ENCODE measurements around the gene GCN1. TPM values are rescaled to one million over a fixed set of nuclear protein-coding genes. Genes with fewer than 3 reads are reported as not detected.

GCN1 gene
- total and polyA plus RNA-seq, 2 donors (not counting 3 experiments of a cell fraction or from before 2014, with no cell fraction given): 30.1 to 101 TPM

GRCh38 chr12:120164293-120164692 lies 30.2 kb downstream of the GCN1 start:
- ChIA-PET POLR2A (interaction anchor here (0.8 kb wide), 1 partner anchor 37 kb away, joined by 3 read pairs; no protein-coding TSS in a partner anchor), CTCF (no interaction called here)
- Histone ChIP-seq H2AFZ (ENCODE audit: low read depth, low read length) (no peak overlapping the region), H3K27me3 (ENCODE audit: control insufficient read depth in 2 of 2, insufficient read depth in 2 of 2, low read length in 2 of 2) (no peaks in the 10 kb centered on the region), H4K20me1 (replicated peaks; ENCODE audit: control insufficient read depth, extremely low read depth, insufficient read depth, low read length) (no peaks in the 10 kb centered on the region), H3K79me2 (ENCODE audit: control insufficient read depth, insufficient read depth, low read length) (no peaks in the 10 kb centered on the region), H3K4me2 (ENCODE audit: insufficient read depth, low read length) (no peak overlapping the region), H3K4me1 (ENCODE audit: control insufficient read depth, extremely low read depth, insufficient read depth, low read length) (peaks cover 12% of the 10 kb centered on the region), H3K9me1 (replicated peaks; ENCODE audit: control insufficient read depth, extremely low read depth, insufficient read depth, low read length) (no peaks in the 10 kb centered on the region), H3K4me3 (replicated peaks in 1 of 3; ENCODE audit: insufficient read depth in 1 of 3, low read depth in 1 of 3, low read length in 3 of 3) (no peak overlapping the region), H3K36me3 (ENCODE audit: control insufficient read depth in 2 of 2, extremely low read depth in 1 of 2, insufficient read depth in 2 of 2, low read length in 2 of 2) (peaks cover 15 to 47% of the 10 kb centered on the region in 2 experiments), H3K9me3 (replicated peaks; ENCODE audit: control insufficient read depth, insufficient read depth, low read length) (no peaks in the 10 kb centered on the region), H3K27ac (ENCODE audit: insufficient read depth, low read depth, low read length) (no peak overlapping the region), H3K9ac (replicated peaks; ENCODE audit: extremely low read depth, insufficient read depth, low read length) (no peak overlapping the region)
- FAIRE-seq (no peak), DNase-seq (ENCODE audit: low read depth, low spot score) (no peak)
- dilution Hi-C loops (cut with MboI; ENCODE audit: extremely low pct_ligation_motif_present, low sequenced_read_pairs): no loop called here
- intact Hi-C loops (cut with micrococcal nuclease): no loop called here
- BruUV-seq (replicated peaks): no TSS peak
- no peak for TF ChIP-seq JUN (IDR thresholded peaks at IDR 0.05; ENCODE audit: borderline replicate concordance, insufficient read depth, insufficient read length, low read depth)
- no peak for TF ChIP-seq GATA2 (IDR thresholded peaks at IDR 0.05; ENCODE audit: insufficient read depth, insufficient read length, low read depth, low read length)
- TF ChIP-seq EZH2 (IDR thresholded peaks at IDR 0.05; ENCODE audit: borderline replicate concordance, low read depth, low read length, severe bottlenecking): no peak
- TF ChIP-seq CTCF (IDR thresholded peaks at IDR 0.05; ENCODE audit: extremely low read depth in 1 of 2, insufficient read depth in 1 of 2, low read depth in 1 of 2, low read length in 2 of 2): no peak
- TF ChIP-seq MAX (IDR thresholded peaks at IDR 0.05; ENCODE audit: insufficient read depth, insufficient read length): no peak
- no peak for TF ChIP-seq FOS (IDR thresholded peaks at IDR 0.05; ENCODE audit: borderline replicate concordance, insufficient read depth, low read length)
- TF ChIP-seq POLR2AphosphoS5 (IDR thresholded peaks at IDR 0.05; ENCODE audit: insufficient read depth, low read depth, low read length): no peak
- TF ChIP-seq MYC (IDR thresholded peaks at IDR 0.05; ENCODE audit: low read depth, low read length): no peak
- no peak for TF ChIP-seq POLR2A (IDR thresholded peaks at IDR 0.05; ENCODE audit: low read depth, low read length)

Data from endothelial cell of umbilical vein (primary cell).